ENCODE measurements around the gene PPP2R5C.
"Not testable (repeated sequence)": the region's sequence is repeated elsewhere in the genome, so short reads cannot be mapped to it uniquely, and the experiment has no call there.

Gene PPP2R5C

GRCh38 chr14:101783260-101784016 is 21.9 kb downstream of the PPP2R5C start:
- no peak for DNase-seq

- no peak for DNase-seq
Measured at GRCh38 chr14:101784631-101785030, 23.1 kb downstream of the PPP2R5C start.

GRCh38 chr14:101788016-101788635 is 26.6 kb downstream of the PPP2R5C start:
- no peak for DNase-seq

- no peak for DNase-seq
Measured at GRCh38 chr14:101789222-101789621, 27.7 kb downstream of the PPP2R5C start.

- no peak for DNase-seq
Measured at GRCh38 chr14:101790232-101790631, 28.7 kb downstream of the PPP2R5C start.

- no peak for DNase-seq
Measured at GRCh38 chr14:101791919-101792572, 30.5 kb downstream of the PPP2R5C start.

GRCh38 chr14:101796016-101796415 is 34.5 kb downstream of the PPP2R5C start:
- no peak for DNase-seq

- no peak for DNase-seq
Measured at GRCh38 chr14:101796479-101796878, 35.0 kb downstream of the PPP2R5C start.

GRCh38 chr14:101797856-101798255 is 36.3 kb downstream of the PPP2R5C start:
- no peak for DNase-seq

- DNase-seq: not testable (repeated sequence)
Measured at GRCh38 chr14:101804373-101804772, 42.9 kb downstream of the PPP2R5C start.

- not testable (repeated sequence) for DNase-seq
Measured at GRCh38 chr14:101806252-101806651, 44.7 kb downstream of the PPP2R5C start.

- peak; percentile 54 for DNase-seq
Measured at GRCh38 chr14:101808020-101808641, 46.6 kb downstream of the PPP2R5C start.

- no peak for DNase-seq
Measured at GRCh38 chr14:101808894-101809670, 47.6 kb downstream of the PPP2R5C start.

GRCh38 chr14:101809671-101810514 is 48.4 kb downstream of the PPP2R5C start:
- DNase-seq: peak; percentile 88

GRCh38 chr14:101810897-101811621 is 49.5 kb downstream of the PPP2R5C start:
- DNase-seq: no peak

- DNase-seq: no peak
Measured at GRCh38 chr14:101812071-101812470, 50.6 kb downstream of the PPP2R5C start.

GRCh38 chr14:101813171-101813759 is 51.8 kb downstream of the PPP2R5C start:
- DNase-seq: no peak

- no peak for DNase-seq
Measured at GRCh38 chr14:101813833-101814232, 52.3 kb downstream of the PPP2R5C start.

GRCh38 chr14:101814934-101815333 is 53.4 kb downstream of the PPP2R5C start:
- DNase-seq: no peak

- DNase-seq: no peak
Measured at GRCh38 chr14:101815994-101816393, 54.5 kb downstream of the PPP2R5C start.
